Gastroesophageal sphincter (tissue), 4 donors: ENCODE data around the gene CHSY1. TPM values are rescaled to one million over a fixed set of nuclear protein-coding genes. Genes with fewer than 3 reads are reported as not detected.

Experiments
- ATAC-seq: fragments of 150-250 bp; one replicate; pipeline ENCODE4 v1.9.1; 2016; ENCODE audit warnings: mild to moderate bottlenecking, moderate library complexity
- H3K27ac ChIP-seq, 4 donors: fragments of 200-600 bp; sonication (generic) in 3 of 4; 1 replicate in 3 of 4; 2 replicates in 1 of 4; pipeline ENCODE4 v1.5.1; 2016 to 2019
- H3K27me3 ChIP-seq: fragments of 200-600 bp; sonication (generic); one replicate; pipeline ENCODE4 v1.5.1; 2019
- H3K36me3 ChIP-seq, 2 donors: fragments of 200-600 bp; sonication (generic); one replicate each; pipeline ENCODE4 v1.5.1; 2019; ENCODE audit warnings: control low read depth in 1 of 2
- H3K4me1 ChIP-seq, 3 donors: fragments of 200-600 bp; sonication (generic); 1 replicate in 2 of 3; 2 replicates in 1 of 3; pipeline ENCODE4 v1.5.1; 2016 to 2019; ENCODE audit warnings: control low read depth in 2 of 3
- H3K4me3 ChIP-seq, 2 donors: fragments of 200-600 bp; sonication (generic); one replicate each; pipeline ENCODE4 v1.5.1; 2019; ENCODE audit warnings: mild to moderate bottlenecking in 1 of 2, moderate library complexity in 1 of 2
- H3K9me3 ChIP-seq, 3 donors: fragments of 200-600 bp; sonication (generic); one replicate each; pipeline ENCODE4 v1.5.1; 2017 to 2019; ENCODE audit warnings: control low read depth in 2 of 3
- CTCF ChIP-seq, 4 experiments: fragments of 200-600 bp in 2 of 4; fragments of 450-650 bp in 2 of 4; sonication (generic) in 1 of 4; IDR thresholded peaks; one replicate each; pipeline ENCODE4 v1.5.1; 2017 to 2019; ENCODE audit warnings: antibody characterized with exemption in 4 of 4, mild to moderate bottlenecking in 2 of 4, moderate library complexity in 2 of 4
- EP300 ChIP-seq: sonication (generic); formaldehyde crosslinking; IDR thresholded peaks from one replicate; pipeline ENCODE4 v1.6.1; 2017; ENCODE audit warnings: antibody characterized with exemption, mild to moderate bottlenecking
- POLR2A ChIP-seq, 2 donors: fragments of 450-650 bp; IDR thresholded peaks; one replicate each; pipeline ENCODE4 v1.6.1; 2017; ENCODE audit warnings: antibody characterized with exemption in 2 of 2, mild to moderate bottlenecking in 2 of 2, moderate library complexity in 1 of 2
- POLR2AphosphoS5 ChIP-seq: sonication (generic); formaldehyde crosslinking; IDR thresholded peaks from one replicate; pipeline ENCODE4 v1.6.1; 2017; ENCODE audit warnings: antibody characterized with exemption
- WGBS, 2 donors: methylation state at CpG; one replicate each; pipeline ENCODE4 v1.1.5; 2018; ENCODE audit warnings: low coverage in 1 of 2; 5-methylcytosine and 5-hydroxymethylcytosine counted together
- total RNA-seq, 4 donors: library from RNA; depleted of rRNA; stranded (reverse); fragments of >200 nt; gene quantifications; one replicate each; pipeline ENCODE4 v1.1.0, GENCODE V29; 2016

Gene CHSY1
- total RNA-seq, 4 donors from 2014 or later = 13.8 to 30.6 (median 19.9) TPM

- Histone ChIP-seq H3K36me3 (no peaks in the 10 kb centered on the region), H3K4me3 (no peak overlapping the region), H3K27me3 (no peaks in the 10 kb centered on the region), H3K9me3 (no peaks in the 10 kb centered on the region), H3K27ac (peak overlapping the region in 2 of 4 donors; percentile 10 to 75), H3K4me1 (peaks cover 2 to 92% (median 14%) of the 10 kb centered on the region in 3 donors)
- WGBS, 2 donors = 29 to 32% methylated on average over 1 to 3 of the region's 3 CpGs
- TF ChIP-seq EP300 (no peak), POLR2A (IDR thresholded peaks at IDR 0.05) (no peak), POLR2AphosphoS5 (no peak)
- no peak for ATAC-seq
These were observed 60.6 kb downstream of the CHSY1 start for GRCh38 chr15:101191242-101191641.

DNA sequence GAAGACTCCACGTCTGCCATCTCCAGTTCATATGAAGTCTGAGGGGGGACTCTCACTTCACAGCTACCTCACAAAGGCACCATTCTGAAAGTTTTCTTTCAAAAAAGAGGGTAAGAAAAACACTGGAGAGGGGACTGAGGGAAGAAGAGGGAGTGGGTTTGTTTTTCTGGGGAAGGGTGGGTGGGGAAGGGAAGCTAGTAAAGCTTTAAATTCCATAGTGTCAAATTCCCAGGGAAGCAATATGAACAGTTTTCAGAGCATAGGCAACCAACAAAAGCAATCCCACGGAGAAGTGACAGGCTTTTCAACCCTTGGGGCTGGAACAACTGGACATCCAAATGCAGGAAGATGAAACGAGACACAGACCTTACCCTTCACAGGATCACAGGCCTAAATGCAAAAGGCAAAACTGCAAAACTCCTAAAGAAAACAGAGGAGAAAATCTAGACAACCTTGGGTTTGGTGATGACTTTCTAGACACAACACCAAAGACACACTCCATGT, 61.7 kb downstream of the CHSY1 start:
- no peak for TF ChIP-seq POLR2AphosphoS5
- TF ChIP-seq CTCF (IDR thresholded peaks at IDR 0.05) = no peak
- TF ChIP-seq EP300 = no peak
- Histone ChIP-seq H3K27ac (peak overlapping the region; percentile 1 to 80 (median 76)), H3K4me1 (peaks cover 2 to 96% (median 14%) of the 10 kb centered on the region in 3 donors), H3K27me3 (no peaks in the 10 kb centered on the region), H3K4me3 (no peak overlapping the region), H3K9me3 (no peaks in the 10 kb centered on the region), H3K36me3 (no peaks in the 10 kb centered on the region)
- ATAC-seq = no peak
- 30 to 50% methylated on average over 1 to 2 of the region's 3 CpGs for WGBS, 2 donors

- peak overlapping the region; percentile 20 to 39 for H3K4me3 ChIP-seq
- TF ChIP-seq POLR2AphosphoS5 (peak; percentile 5), EP300 (no peak)
- no peak for ATAC-seq
- no peaks in the 10 kb centered on the region for H3K9me3 ChIP-seq
- H3K36me3 ChIP-seq = no peaks in the 10 kb centered on the region
- H3K4me1 ChIP-seq = peaks cover 2 to 95% (median 14%) of the 10 kb centered on the region in 3 donors
- no peaks in the 10 kb centered on the region for H3K27me3 ChIP-seq
- 74 to 90% methylated on average over 5 to 10 of the region's 17 CpGs for WGBS, 2 donors
- peak overlapping the region; percentile 36 to 80 (median 76) for H3K27ac ChIP-seq
These were observed 62.3 kb downstream of the CHSY1 start for GRCh38 chr15:101189409-101190091.

GRCh38 chr15:101188637-101189408, 63.0 kb downstream of the CHSY1 start:
- peak; percentile 40 for ATAC-seq
- TF ChIP-seq POLR2AphosphoS5 (peak; percentile 17), POLR2A (IDR thresholded peaks at IDR 0.05) (no peak)
- Histone ChIP-seq H3K27me3 (no peaks in the 10 kb centered on the region), H3K27ac (peak overlapping the region; percentile 36 to 80 (median 76)), H3K9me3 (no peaks in the 10 kb centered on the region), H3K4me1 (peaks cover 2 to 95% (median 13%) of the 10 kb centered on the region in 3 donors), H3K36me3 (no peaks in the 10 kb centered on the region), H3K4me3 (peak overlapping the region; percentile 20 to 39)
- 35 to 49% methylated on average over 6 to 17 of the region's 29 CpGs for WGBS, 2 donors

- H3K4me1 ChIP-seq = peaks cover 2 to 95% (median 5%) of the 10 kb centered on the region in 3 donors
- no peaks in the 10 kb centered on the region for H3K9me3 ChIP-seq
- H3K4me3 ChIP-seq = peak overlapping the region; percentile 36 to 39
- no peaks in the 10 kb centered on the region for H3K36me3 ChIP-seq
- TF ChIP-seq CTCF (IDR thresholded peaks at IDR 0.05) (no peak), EP300 (no peak), POLR2A (IDR thresholded peaks at IDR 0.05) (no peak), POLR2AphosphoS5 (peak; percentile 67)
- WGBS, 2 donors = 8 to 16% methylated on average over 18 of the region's 18 CpGs
- H3K27ac ChIP-seq = peak overlapping the region; percentile 31 to 81 (median 78)
- no peaks in the 10 kb centered on the region for H3K27me3 ChIP-seq
- ATAC-seq = peak; percentile 48
These were observed 63.8 kb downstream of the CHSY1 start for GRCh38 chr15:101187820-101188636.

GRCh38 chr15:101185770-101186169, 66.1 kb downstream of the CHSY1 start:
- 70 to 93% methylated on average over 3 to 4 of the region's 5 CpGs for WGBS, 2 donors
- Histone ChIP-seq H3K36me3 (no peaks in the 10 kb centered on the region), H3K27ac (no peak overlapping the region), H3K9me3 (no peaks in the 10 kb centered on the region), H3K4me1 (peaks cover 0 to 87% (median 2%) of the 10 kb centered on the region in 3 donors), H3K4me3 (no peak overlapping the region), H3K27me3 (no peaks in the 10 kb centered on the region)
- TF ChIP-seq EP300 (no peak), CTCF (IDR thresholded peaks at IDR 0.05) (no peak), POLR2AphosphoS5 (no peak), POLR2A (IDR thresholded peaks at IDR 0.05) (no peak)
- no peak for ATAC-seq
